Fibroblast of villous mesenchyme (primary cell): ENCODE data around the gene HJURP. TPM values are rescaled to one million over a fixed set of nuclear protein-coding genes. Genes with fewer than 3 reads are reported as not detected.

Source experiments
- DNase-seq: peaks from one replicate; pipeline ENCODE4 v3.0.0-alpha.2; 2010; ENCODE audit warnings: low read depth
- H3K4me3 ChIP-seq: 2 replicates; pipeline ENCODE4 v1.5.1; 2011; ENCODE audit warnings: low read depth, mild to moderate bottlenecking, low read length
- total RNA-seq: library from RNA; depleted of rRNA; stranded (reverse); fragments of >200 nt; gene quantifications from 2 replicates; pipeline ENCODE4 v1.2.3, GENCODE V29; 2012
- TF ChIP-seq, protein P1 (sequence below): IDR thresholded peaks from 2 replicates; pipeline ENCODE4 v1.5.1; 2012; ENCODE audit warnings: low read depth, mild to moderate bottlenecking, low read length; ENCODE audit not compliant: insufficient read depth

The HJURP gene
- total RNA-seq, 1 donor: 27.2 TPM

DNA sequence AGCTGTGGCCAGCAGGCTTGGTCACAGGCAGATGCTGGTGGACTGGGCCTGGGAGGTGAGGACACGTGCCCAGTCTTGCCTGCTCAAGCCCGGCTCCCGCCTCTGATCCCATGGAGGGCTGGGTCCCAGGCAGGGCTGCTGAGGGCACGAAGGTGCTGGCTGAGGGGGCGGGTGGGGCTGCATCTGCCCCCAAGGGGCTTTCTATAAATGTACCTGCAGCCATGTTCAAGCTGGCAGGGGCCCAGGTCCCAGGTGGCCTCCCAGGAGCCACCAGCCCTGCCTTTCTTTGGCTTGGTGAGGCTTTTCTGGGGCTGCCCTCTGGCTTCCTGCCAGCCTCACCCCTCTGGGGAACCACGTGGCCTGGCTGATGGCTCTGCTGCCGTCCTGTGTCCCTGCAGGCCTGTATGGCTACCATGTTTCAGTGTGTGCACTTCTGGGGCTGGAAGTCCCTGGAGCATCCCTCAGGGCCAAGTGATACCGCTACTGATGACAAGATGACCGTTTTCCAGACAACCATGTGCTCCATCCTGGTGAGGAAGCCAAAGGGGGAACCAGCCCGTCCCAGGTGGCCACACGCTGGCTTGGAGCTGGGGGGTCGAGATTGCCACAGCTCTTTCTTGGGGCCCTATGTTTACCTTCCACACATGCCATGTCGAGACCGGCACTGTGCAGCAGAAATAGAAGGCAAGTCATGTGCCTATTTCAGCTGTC lies 23.2 kb downstream of the HJURP start:
- DNase-seq: no peak
- H3K4me3 ChIP-seq: no peak overlapping the region
- TF ChIP-seq, protein P1, sequence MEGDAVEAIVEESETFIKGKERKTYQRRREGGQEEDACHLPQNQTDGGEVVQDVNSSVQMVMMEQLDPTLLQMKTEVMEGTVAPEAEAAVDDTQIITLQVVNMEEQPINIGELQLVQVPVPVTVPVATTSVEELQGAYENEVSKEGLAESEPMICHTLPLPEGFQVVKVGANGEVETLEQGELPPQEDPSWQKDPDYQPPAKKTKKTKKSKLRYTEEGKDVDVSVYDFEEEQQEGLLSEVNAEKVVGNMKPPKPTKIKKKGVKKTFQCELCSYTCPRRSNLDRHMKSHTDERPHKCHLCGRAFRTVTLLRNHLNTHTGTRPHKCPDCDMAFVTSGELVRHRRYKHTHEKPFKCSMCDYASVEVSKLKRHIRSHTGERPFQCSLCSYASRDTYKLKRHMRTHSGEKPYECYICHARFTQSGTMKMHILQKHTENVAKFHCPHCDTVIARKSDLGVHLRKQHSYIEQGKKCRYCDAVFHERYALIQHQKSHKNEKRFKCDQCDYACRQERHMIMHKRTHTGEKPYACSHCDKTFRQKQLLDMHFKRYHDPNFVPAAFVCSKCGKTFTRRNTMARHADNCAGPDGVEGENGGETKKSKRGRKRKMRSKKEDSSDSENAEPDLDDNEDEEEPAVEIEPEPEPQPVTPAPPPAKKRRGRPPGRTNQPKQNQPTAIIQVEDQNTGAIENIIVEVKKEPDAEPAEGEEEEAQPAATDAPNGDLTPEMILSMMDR: no peak

DNA sequence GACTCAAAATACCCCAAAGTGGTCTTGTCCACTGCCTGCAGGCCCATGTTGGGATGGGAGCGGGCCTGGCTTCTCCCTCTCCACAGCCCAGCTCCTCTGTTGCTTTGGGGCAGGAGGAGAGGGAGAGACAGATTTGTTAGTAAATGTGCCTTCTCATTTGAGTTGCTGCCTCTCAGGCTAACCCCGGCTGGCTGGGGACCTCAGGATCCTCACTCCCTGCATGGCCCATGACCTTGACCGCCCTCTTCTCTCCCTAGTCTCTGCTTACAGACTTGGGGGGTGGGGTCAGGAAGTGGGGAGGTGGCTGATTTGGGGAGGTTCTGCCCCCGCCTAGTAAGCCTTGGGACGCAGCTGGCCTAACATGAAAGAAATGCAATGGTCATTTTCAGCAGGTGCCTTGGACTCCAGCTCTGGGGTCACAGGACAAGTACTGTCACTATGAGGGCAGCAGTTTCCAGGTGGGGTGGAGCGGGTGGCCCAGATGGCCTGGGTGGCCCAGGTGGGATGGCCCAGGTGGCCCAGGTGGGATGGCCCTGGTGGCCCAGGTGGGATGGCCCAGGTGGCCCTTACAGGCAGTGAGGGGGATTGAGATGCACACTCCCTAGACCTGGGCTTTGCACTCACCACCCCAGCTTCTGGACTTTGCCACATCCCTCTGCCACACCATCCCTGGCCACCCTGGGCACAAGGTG lies 24.1 kb downstream of the HJURP start:
- H3K4me3 ChIP-seq: no peak overlapping the region
- DNase-seq: no peak
- TF ChIP-seq, protein P1: no peak

DNA sequence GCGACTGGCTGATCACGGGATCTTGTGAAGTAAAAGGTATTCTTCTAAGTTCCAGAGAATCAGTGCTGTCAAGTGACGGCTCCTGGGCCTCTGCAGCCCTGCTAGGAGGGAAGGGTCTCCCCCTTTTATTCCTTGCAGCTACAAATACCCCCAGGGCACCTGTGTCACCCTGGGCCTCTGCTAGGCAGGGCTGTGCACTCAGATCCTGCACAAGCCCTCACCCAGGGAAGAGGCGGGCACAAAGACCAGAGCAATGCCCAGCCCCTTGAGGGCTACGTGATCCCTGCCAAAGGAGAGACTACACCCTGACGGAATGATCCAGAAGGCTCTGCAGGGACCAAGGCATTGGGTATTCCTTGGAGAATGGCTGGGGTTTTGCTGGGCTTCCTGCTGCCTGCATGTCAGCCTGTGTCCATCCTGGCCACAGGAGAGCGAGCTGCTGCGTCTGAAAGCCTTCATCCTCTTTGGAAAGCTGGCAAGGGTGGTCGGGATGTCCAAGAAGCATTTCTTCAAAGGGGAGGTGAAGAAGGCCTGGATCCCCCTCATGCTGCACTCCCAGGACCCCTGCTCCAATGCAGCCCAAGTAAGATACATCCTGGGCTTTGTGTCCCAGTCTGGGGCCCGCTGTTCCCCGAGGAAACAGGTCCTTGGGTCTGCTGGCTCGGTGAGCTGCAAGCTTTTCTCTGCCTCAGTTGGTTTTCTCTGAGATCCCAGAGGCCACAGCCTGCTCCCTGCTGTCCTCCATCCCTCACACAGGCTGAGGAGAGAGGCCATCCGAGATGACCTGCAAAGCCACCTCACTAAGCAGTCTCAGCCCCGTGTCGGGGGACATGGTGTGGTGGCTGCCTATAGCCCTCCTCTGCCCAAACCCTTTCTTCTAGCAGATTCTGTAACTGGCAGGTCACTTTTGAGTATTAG lies 24.9 kb downstream of the HJURP start:
- no peak for DNase-seq
- TF ChIP-seq, protein P1: no peak
- no peak overlapping the region for H3K4me3 ChIP-seq

DNA sequence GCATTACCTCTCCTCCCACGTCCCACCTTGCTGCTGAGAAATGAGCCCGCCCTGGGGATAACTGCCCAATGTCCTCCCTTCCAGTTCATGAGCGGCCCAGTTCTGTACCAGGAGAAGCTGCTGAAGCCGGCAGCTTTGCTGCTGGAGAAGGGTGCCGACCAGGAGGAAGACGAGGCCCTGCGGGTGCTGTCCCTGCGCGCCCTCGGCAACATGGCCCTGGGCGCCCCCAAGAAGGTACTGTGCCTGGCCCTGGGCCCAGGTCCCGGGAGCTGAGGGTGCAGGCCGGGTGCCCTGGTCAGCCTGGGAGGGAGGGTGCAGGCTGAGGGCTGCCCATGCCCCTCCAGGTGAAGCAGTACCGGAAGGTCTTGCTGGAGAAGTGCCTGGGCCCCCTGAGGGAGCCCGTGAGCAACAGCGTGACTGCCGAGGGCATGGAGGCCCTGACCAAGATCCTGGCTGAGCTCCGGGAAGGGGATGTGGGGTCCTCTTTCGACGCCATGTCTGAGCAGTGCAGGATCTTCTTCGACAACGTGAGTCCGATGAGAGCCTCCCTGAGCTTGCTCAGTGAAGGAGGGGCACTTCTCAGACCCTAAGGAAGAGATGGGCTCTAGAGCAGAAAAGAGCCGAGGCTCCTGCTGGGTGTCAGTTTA lies 25.7 kb downstream of the HJURP start:
- H3K4me3 ChIP-seq: no peak overlapping the region
- DNase-seq: no peak
- TF ChIP-seq, protein P1: no peak

DNA sequence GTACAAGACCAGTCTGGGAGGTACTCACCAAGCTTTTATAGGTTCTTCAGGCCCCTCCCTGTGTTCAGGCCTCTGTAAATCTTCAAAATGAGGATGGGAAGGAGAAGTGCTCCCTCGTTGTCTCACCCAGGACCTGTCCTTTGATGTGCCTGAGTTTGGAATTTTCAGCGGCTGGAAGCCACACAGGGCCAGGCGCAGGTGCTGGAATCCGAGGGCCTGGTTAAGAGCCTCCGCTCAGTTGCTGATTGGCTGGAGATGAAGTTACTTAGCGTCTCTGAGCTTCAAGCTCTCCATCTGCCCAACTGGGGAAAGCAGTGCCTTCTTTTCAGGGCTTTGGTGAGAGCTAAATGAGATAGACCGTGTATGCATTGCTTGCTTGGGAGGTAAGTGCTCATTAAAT lies 30.0 kb downstream of the HJURP start:
- H3K4me3 ChIP-seq: no peak overlapping the region
- TF ChIP-seq, protein P1: no peak
- DNase-seq: no peak

DNA sequence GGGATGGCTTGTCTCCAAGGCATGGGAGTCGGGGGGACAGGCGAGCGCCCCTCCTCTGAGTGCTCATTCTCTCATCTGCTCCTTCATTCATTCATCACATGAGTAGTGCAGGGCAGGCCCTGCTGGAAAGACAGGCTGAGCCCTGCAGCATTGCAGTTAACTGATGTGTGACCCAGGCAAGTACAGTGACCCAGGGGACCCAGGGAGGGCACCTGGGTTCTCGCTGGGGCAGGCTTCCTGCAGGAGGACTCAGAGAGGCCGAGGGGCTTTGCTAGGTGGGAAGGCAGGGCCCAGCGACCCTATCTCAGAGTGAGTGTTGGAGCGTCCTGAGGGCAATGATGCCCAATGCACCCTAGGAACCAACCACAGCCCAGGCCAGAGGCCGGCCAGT lies 30.6 kb downstream of the HJURP start:
- TF ChIP-seq, protein P1: no peak
- no peak overlapping the region for H3K4me3 ChIP-seq
- DNase-seq: no peak
